Measurements from ENCODE around the gene SDS.

GRCh38 chr12:113373969-113374368 is 29.7 kb downstream of the SDS start:
- TF ChIP-seq TCF12 (IDR thresholded peaks at IDR 0.05; ENCODE audit: low read depth): no peak
- no peak for TF ChIP-seq RAD21 (IDR thresholded peaks at IDR 0.05; ENCODE audit: low read depth)
- no peak for TF ChIP-seq CEBPB (IDR thresholded peaks at IDR 0.05)
- no peak for TF ChIP-seq FOXM1 (IDR thresholded peaks at IDR 0.05; ENCODE audit: borderline replicate concordance, low read depth)
- TF ChIP-seq, protein P1, sequence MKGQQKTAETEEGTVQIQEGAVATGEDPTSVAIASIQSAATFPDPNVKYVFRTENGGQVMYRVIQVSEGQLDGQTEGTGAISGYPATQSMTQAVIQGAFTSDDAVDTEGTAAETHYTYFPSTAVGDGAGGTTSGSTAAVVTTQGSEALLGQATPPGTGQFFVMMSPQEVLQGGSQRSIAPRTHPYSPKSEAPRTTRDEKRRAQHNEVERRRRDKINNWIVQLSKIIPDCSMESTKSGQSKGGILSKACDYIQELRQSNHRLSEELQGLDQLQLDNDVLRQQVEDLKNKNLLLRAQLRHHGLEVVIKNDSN (IDR thresholded peaks at IDR 0.05): no peak
- TF ChIP-seq, protein P2, sequence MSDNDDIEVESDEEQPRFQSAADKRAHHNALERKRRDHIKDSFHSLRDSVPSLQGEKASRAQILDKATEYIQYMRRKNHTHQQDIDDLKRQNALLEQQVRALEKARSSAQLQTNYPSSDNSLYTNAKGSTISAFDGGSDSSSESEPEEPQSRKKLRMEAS (IDR thresholded peaks at IDR 0.05): no peak
- TF ChIP-seq CREB1 (IDR thresholded peaks at IDR 0.05; ENCODE audit: low read depth): no peak
- 0 out of 2 replicates have a peak, but pooled peaks have one; percentile 7 for TF ChIP-seq NFIC (IDR thresholded peaks at IDR 0.05)
- no peak for TF ChIP-seq YY1 (IDR thresholded peaks at IDR 0.05; ENCODE audit: low read depth)
- TF ChIP-seq EP300 (IDR thresholded peaks at IDR 0.05; ENCODE audit: borderline replicate concordance): no peak
- TF ChIP-seq TEAD4 (IDR thresholded peaks at IDR 0.05): no peak
